ENCODE results near the gene NISCH. TPM values are rescaled to one million over a fixed set of nuclear protein-coding genes. Genes with fewer than 3 reads are reported as not detected.

NISCH gene
- total RNA-seq, 1 experiment from 2014 or later = 48.6 TPM

DNA sequence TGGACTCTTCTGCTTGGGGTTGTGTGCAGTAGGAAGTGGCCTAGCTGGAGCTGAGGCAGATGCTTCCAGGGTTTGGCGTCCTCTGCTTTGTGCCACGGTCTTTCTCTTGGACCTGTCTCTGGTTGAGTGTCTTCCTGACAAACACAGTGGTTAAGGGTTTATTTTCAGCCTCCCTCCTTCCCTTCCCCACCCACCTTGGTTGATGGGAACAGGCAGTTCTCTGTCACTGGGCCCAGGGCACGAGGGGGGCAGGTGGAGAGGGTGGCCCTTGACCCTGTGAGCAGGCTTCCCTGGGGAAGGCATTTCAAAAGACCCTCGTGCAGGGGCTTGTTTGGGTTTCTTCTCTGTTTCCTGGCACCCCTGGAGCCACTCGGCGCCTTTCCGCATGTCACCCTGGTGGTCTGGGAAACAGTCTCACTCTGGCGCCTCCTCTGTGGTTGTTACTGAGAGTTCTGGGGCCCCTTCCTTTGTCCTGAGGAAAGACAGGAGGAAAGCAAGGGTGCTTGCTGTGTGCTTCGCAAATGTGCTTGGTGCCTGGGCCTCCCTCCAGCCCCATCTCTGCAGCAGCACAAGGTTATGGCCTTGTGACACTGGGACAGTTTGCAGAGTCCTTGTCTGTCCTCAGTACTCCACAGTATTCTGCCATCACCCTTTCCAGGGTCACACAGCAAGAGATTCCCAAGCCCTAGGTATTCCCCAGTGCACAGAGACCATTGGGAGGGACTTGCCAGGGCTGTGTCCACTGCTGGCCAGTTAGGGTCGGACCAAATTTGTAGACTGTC, 29.5 kb downstream of the NISCH start:
- H3K27me3 ChIP-seq (replicated peaks; ENCODE audit: insufficient read depth, low read depth, low read length, poor library complexity) = no peaks in the 10 kb centered on the region
- TF ChIP-seq EZH2 (IDR thresholded peaks at IDR 0.05; ENCODE audit: borderline replicate concordance, low read depth, low read length, poor library complexity, severe bottlenecking) = no peak
- TF ChIP-seq, protein P1, sequence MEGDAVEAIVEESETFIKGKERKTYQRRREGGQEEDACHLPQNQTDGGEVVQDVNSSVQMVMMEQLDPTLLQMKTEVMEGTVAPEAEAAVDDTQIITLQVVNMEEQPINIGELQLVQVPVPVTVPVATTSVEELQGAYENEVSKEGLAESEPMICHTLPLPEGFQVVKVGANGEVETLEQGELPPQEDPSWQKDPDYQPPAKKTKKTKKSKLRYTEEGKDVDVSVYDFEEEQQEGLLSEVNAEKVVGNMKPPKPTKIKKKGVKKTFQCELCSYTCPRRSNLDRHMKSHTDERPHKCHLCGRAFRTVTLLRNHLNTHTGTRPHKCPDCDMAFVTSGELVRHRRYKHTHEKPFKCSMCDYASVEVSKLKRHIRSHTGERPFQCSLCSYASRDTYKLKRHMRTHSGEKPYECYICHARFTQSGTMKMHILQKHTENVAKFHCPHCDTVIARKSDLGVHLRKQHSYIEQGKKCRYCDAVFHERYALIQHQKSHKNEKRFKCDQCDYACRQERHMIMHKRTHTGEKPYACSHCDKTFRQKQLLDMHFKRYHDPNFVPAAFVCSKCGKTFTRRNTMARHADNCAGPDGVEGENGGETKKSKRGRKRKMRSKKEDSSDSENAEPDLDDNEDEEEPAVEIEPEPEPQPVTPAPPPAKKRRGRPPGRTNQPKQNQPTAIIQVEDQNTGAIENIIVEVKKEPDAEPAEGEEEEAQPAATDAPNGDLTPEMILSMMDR (conservative IDR thresholded peaks at IDR 0.05; ENCODE audit: low read depth, low read length) = no peak
- ChIA-PET POLR2A (ENCODE audit: low non-redundant PET) (no interaction called here), CTCF (no interaction called here)
- intact Hi-C loops (cut with micrococcal nuclease; ENCODE audit: unreplicated experiment) = no loop called here
- no peak overlapping the region for H3K27ac ChIP-seq (ENCODE audit: low read depth, low read length, poor library complexity, severe bottlenecking)
- H3K4me3 ChIP-seq (ENCODE audit: low read depth, low read length, poor library complexity, severe bottlenecking) = no peak overlapping the region
- no peaks in the 10 kb centered on the region for H3K9me3 ChIP-seq (ENCODE audit: low read depth, low read length, poor library complexity, severe bottlenecking)
- no peak for DNase-seq (ENCODE audit: low spot score)
- H3K4me1 ChIP-seq (ENCODE audit: insufficient read depth, low read length, poor library complexity, severe bottlenecking) = no peaks in the 10 kb centered on the region
- H3K36me3 ChIP-seq (ENCODE audit: insufficient read depth, low read length, poor library complexity, severe bottlenecking) = peaks cover 3% of the 10 kb centered on the region
- BruUV-seq (replicated peaks) = no TSS peak

DNA sequence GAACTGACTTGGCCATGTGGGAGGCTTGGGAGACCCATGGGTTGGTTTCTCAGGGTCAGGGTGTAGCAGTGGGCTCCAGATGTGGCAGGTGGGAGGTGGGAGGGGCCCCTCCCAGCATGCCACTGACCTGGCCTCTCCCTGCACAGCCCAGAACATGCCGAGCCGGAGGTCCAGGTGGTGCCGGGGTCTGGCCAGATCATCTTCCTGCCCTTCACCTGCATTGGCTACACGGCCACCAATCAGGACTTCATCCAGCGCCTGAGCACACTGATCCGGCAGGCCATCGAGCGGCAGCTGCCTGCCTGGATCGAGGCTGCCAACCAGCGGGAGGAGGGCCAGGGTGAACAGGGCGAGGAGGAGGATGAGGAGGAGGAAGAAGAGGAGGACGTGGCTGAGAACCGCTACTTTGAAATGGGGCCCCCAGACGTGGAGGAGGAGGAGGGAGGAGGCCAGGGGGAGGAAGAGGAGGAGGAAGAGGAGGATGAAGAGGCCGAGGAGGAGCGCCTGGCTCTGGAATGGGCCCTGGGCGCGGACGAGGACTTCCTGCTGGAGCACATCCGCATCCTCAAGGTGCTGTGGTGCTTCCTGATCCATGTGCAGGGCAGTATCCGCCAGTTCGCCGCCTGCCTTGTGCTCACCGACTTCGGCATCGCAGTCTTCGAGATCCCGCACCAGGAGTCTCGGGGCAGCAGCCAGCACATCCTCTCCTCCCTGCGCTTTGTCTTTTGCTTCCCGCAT, 31.8 kb downstream of the NISCH start:
- H3K4me1 ChIP-seq (ENCODE audit: insufficient read depth, low read length, poor library complexity, severe bottlenecking) = no peaks in the 10 kb centered on the region
- H3K27ac ChIP-seq (ENCODE audit: low read depth, low read length, poor library complexity, severe bottlenecking) = no peak overlapping the region
- no peaks in the 10 kb centered on the region for H3K27me3 ChIP-seq (replicated peaks; ENCODE audit: insufficient read depth, low read depth, low read length, poor library complexity)
- intact Hi-C loops (cut with micrococcal nuclease; ENCODE audit: unreplicated experiment) = no loop called here
- peaks cover 3% of the 10 kb centered on the region for H3K36me3 ChIP-seq (ENCODE audit: insufficient read depth, low read length, poor library complexity, severe bottlenecking)
- no peak for TF ChIP-seq EZH2 (IDR thresholded peaks at IDR 0.05; ENCODE audit: borderline replicate concordance, low read depth, low read length, poor library complexity, severe bottlenecking)
- TF ChIP-seq, protein P1 (conservative IDR thresholded peaks at IDR 0.05; ENCODE audit: low read depth, low read length) = no peak
- BruUV-seq (replicated peaks) = no TSS peak
- H3K9me3 ChIP-seq (ENCODE audit: low read depth, low read length, poor library complexity, severe bottlenecking) = no peaks in the 10 kb centered on the region
- ChIA-PET CTCF (no interaction called here), POLR2A (ENCODE audit: low non-redundant PET) (no interaction called here)
- no peak overlapping the region for H3K4me3 ChIP-seq (ENCODE audit: low read depth, low read length, poor library complexity, severe bottlenecking)
- DNase-seq (ENCODE audit: low spot score) = no peak

DNA sequence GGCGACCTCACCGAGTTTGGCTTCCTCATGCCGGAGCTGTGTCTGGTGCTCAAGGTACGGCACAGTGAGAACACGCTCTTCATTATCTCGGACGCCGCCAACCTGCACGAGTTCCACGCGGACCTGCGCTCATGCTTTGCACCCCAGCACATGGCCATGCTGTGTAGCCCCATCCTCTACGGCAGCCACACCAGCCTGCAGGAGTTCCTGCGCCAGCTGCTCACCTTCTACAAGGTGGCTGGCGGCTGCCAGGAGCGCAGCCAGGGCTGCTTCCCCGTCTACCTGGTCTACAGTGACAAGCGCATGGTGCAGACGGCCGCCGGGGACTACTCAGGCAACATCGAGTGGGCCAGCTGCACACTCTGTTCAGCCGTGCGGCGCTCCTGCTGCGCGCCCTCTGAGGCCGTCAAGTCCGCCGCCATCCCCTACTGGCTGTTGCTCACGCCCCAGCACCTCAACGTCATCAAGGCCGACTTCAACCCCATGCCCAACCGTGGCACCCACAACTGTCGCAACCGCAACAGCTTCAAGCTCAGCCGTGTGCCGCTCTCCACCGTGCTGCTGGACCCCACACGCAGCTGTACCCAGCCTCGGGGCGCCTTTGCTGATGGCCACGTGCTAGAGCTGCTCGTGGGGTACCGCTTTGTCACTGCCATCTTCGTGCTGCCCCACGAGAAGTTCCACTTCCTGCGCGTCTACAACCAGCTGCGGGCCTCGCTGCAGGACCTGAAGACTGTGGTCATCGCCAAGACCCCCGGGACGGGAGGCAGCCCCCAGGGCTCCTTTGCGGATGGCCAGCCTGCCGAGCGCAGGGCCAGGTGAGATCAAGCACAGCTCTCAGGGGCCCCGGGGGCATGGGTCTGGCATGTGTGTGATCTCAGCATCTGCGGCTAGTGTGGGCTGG, 32.6 kb downstream of the NISCH start:
- Histone ChIP-seq H3K27ac (ENCODE audit: low read depth, low read length, poor library complexity, severe bottlenecking) (no peak overlapping the region), H3K9me3 (ENCODE audit: low read depth, low read length, poor library complexity, severe bottlenecking) (no peaks in the 10 kb centered on the region), H3K27me3 (replicated peaks; ENCODE audit: insufficient read depth, low read depth, low read length, poor library complexity) (no peaks in the 10 kb centered on the region), H3K4me3 (ENCODE audit: low read depth, low read length, poor library complexity, severe bottlenecking) (no peak overlapping the region), H3K4me1 (ENCODE audit: insufficient read depth, low read length, poor library complexity, severe bottlenecking) (no peaks in the 10 kb centered on the region), H3K36me3 (ENCODE audit: insufficient read depth, low read length, poor library complexity, severe bottlenecking) (peaks cover 3% of the 10 kb centered on the region)
- ChIA-PET POLR2A (ENCODE audit: low non-redundant PET) (no interaction called here), CTCF (no interaction called here)
- DNase-seq (ENCODE audit: low spot score) = no peak
- intact Hi-C loops (cut with micrococcal nuclease; ENCODE audit: unreplicated experiment) = no loop called here
- BruUV-seq (replicated peaks) = no TSS peak
- TF ChIP-seq, protein P1 (conservative IDR thresholded peaks at IDR 0.05; ENCODE audit: low read depth, low read length) = no peak
- TF ChIP-seq EZH2 (IDR thresholded peaks at IDR 0.05; ENCODE audit: borderline replicate concordance, low read depth, low read length, poor library complexity, severe bottlenecking) = no peak
